OCI-M2 (cell line): ENCODE results near the gene TNFRSF6B.

Source experiments
- DNase-seq: peaks from one replicate; lab custom pipeline; 2025; ENCODE audit not compliant: unreplicated experiment; lab: John Stamatoyannopoulos, UW

The TNFRSF6B gene

GRCh38 chr20:63695424-63696305 is 787 bp upstream of the TNFRSF6B start:
- DNase-seq = no peak

- DNase-seq = no peak
Measured at GRCh38 chr20:63696306-63696627, 185 bp upstream of the TNFRSF6B start.

- DNase-seq = no peak
Measured at GRCh38 chr20:63697357-63697867, 960 bp downstream of the TNFRSF6B start.

GRCh38 chr20:63697868-63698545 is 1.6 kb downstream of the TNFRSF6B start:
- no peak for DNase-seq

GRCh38 chr20:63698739-63699465 is 2.5 kb downstream of the TNFRSF6B start:
- no peak for DNase-seq

GRCh38 chr20:63699466-63700198 is 3.2 kb downstream of the TNFRSF6B start:
- no peak for DNase-seq

- no peak for DNase-seq
Measured at GRCh38 chr20:63700199-63701050, 4.0 kb downstream of the TNFRSF6B start.

GRCh38 chr20:63701051-63701328 is 4.5 kb downstream of the TNFRSF6B start:
- no peak for DNase-seq

- DNase-seq = no peak
Measured at GRCh38 chr20:63701329-63702035, 5.0 kb downstream of the TNFRSF6B start.

- DNase-seq = no peak
Measured at GRCh38 chr20:63702036-63702665, 5.7 kb downstream of the TNFRSF6B start.

GRCh38 chr20:63702751-63703470 is 6.5 kb downstream of the TNFRSF6B start:
- no peak for DNase-seq

GRCh38 chr20:63703471-63703975 is 7.1 kb downstream of the TNFRSF6B start:
- DNase-seq = no peak

GRCh38 chr20:63703976-63704748 is 7.7 kb downstream of the TNFRSF6B start:
- DNase-seq = no peak

GRCh38 chr20:63704749-63705117 is 8.3 kb downstream of the TNFRSF6B start:
- no peak for DNase-seq

GRCh38 chr20:63705232-63706026 is 9.0 kb downstream of the TNFRSF6B start:
- no peak for DNase-seq

GRCh38 chr20:63706027-63706695 is 9.7 kb downstream of the TNFRSF6B start:
- no peak for DNase-seq
